Activated T-helper 9 cell treated with anti-CD3 and anti-CD28 coated beads, Interleukin-2, amount 50 U/mL, for 16 hours (primary cell): Measurements from ENCODE around the gene BMP8A.
"Not testable (repeated sequence)": the region's sequence is repeated elsewhere in the genome, so short reads cannot be mapped to it uniquely, and the experiment has no call there.

Experiments
- DNase-seq: peaks from one replicate; pipeline ENCODE4 v3.0.0-alpha.2; 2020; ENCODE audit warnings: low read depth

BMP8A gene

GRCh38 chr1:39507230-39507928, 15.9 kb downstream of the BMP8A start:
- DNase-seq, result no peak

DNA sequence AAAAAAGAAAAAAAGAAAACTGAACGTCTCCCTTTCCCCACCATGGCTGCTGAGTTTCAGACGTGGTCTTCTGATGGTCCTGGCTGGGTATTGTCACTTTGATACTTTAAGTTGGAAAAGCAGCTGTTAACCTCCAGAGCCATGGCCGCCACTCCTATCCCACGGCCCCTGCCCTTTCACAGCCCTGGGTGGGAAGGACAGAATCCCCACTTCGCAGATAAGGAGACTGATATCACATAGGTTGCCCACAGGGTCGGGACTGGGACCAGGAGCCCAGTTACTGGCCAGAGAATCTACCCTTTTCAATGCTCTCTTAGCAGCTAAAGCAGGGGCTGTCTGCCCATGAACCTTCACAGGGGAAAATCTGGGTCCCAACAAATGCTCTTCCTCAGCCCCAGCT, 16.8 kb downstream of the BMP8A start:
- no peak for DNase-seq

GRCh38 chr1:39508857-39509305, 17.4 kb downstream of the BMP8A start:
- DNase-seq, result no peak

GRCh38 chr1:39509360-39510009, 18.0 kb downstream of the BMP8A start:
- no peak for DNase-seq

GRCh38 chr1:39510570-39511186, 19.2 kb downstream of the BMP8A start:
- not testable (repeated sequence) for DNase-seq

DNA sequence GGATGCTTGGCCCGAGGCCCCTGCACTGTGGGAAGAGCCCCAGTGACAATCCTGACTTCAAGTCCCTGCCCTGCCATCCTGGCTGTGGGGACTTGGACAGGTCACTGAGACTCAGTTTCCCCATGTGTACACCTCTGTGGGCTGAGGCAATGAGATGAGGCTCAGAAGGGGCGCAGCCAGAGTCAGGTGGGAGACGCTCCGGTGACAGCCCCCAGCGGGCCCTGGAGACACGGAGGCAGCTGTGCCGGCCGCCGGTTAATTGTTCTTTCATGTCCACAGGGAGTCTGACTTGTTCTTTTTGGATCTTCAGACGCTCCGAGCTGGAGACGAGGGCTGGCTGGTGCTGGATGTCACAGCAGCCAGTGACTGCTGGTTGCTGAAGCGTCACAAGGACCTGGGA, 20.0 kb downstream of the BMP8A start:
- not testable (repeated sequence) for DNase-seq

- not testable (repeated sequence) for DNase-seq
These were observed 20.9 kb downstream of the BMP8A start for GRCh38 chr1:39512234-39512847.

- DNase-seq, result not testable (repeated sequence)
These were observed 23.3 kb downstream of the BMP8A start for GRCh38 chr1:39514710-39515124.

GRCh38 chr1:39515131-39516086, 24.0 kb downstream of the BMP8A start:
- DNase-seq, result not testable (repeated sequence)

DNA sequence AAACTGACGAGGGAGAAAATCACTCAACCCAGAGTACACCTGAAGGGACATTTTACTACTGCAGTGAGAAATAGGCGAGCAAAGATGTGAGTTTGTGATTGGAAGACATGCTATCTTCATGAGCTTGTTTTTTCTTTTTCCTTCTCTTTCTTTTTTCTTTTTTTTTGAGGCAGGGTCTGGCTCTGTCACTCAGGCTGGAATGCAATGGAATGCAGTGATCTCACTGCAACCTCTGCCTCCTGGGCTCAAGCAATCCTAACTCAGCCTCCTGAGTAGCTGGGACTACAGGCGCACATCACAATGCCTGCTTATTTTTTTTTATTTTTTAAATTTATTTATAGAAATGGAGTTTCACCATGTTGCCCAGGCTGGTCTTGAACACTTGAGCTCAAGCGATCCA, 25.4 kb downstream of the BMP8A start:
- not testable (repeated sequence) for DNase-seq

GRCh38 chr1:39517936-39518335, 26.5 kb downstream of the BMP8A start:
- DNase-seq, result not testable (repeated sequence)

DNA sequence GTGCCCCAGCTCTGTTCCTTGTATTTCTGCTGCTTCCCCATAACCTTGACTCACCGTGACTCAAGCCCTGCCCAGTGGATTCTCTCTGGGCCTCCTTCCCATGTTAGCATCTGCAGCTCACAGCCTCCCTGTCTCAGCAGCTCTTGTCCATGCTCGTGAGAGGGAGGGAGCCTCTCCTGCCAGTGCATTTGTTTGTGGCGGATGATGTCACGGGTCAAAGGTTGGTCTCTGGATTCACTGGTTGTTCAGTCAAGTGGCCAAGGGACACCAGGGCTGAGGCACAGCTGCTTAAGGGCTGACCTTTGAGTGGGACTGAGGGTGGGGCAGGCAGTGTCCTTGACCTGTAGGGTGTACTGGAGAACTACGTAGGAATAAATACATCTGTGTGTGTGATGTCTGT, 27.9 kb downstream of the BMP8A start:
- not testable (repeated sequence) for DNase-seq

- not testable (repeated sequence) for DNase-seq
These were observed 30.8 kb downstream of the BMP8A start for GRCh38 chr1:39522221-39522620.

GRCh38 chr1:39522661-39523567, 31.5 kb downstream of the BMP8A start:
- no peak for DNase-seq

GRCh38 chr1:39524171-39524570, 32.7 kb downstream of the BMP8A start:
- DNase-seq, result no peak

- no peak for DNase-seq
These were observed 33.3 kb downstream of the BMP8A start for GRCh38 chr1:39524591-39525365.

- no peak for DNase-seq
These were observed 34.1 kb downstream of the BMP8A start for GRCh38 chr1:39525366-39526165.

DNA sequence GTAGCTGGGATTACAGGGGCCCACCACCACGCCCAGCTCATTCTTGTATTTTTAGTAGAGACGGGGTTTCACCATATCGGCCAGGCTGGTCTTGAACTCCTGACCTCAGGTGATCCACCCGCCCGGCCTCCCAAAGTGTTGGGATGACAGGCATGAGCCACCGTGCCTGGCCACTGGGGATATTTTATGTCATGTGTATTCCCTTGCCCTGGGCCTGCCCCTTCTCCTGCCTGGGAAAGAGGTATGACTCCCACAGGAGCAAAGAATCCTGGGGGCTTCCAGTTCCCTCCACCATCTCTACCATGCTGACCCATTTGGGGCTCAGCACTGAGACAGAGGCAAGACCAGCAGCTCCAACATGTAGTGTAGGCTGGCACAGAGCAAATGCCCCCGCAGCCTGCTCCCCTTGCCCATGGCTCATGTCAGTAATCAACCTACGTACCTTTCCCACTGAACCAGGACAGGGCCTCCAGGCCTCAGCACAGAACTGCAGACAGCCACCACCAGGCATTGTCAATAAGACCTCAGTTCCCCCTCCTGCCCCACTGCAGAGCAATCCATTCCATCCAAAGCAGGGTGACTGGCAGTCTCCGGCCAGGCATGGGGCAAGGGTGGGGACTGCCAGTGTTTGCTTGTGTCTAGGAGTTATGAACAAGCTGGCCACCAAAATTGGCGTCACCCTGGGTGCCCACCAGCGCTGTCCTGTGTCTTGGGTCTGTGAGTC, 35.2 kb downstream of the BMP8A start:
- no peak for DNase-seq
